ENCODE measurements around the gene IWS1. TPM values are rescaled to one million over a fixed set of nuclear protein-coding genes. Genes with fewer than 3 reads are reported as not detected.

Gene IWS1
- total RNA-seq, 1 donor from 2014 or later, result 43.5 TPM

DNA sequence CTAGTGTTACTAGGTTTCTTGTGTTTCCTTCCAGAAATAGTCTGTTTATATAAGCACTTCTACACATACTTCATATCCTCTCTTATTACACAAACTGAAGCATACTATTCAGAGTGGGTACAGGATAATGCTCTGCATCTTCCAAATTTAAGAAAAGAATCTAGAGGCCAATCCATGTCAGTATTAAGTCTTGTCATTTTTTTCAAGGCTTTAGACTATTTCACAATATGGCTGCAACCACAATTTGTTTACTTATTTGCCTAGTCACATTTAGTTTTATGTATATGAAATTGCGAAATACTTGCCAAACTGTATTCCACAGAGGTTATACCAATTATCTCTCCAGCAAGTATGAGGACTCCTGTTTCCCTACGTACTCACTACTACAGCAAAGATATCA lies 27.9 kb downstream of the IWS1 start:
- no peak for DNase-seq (ENCODE audit: low spot score)

DNA sequence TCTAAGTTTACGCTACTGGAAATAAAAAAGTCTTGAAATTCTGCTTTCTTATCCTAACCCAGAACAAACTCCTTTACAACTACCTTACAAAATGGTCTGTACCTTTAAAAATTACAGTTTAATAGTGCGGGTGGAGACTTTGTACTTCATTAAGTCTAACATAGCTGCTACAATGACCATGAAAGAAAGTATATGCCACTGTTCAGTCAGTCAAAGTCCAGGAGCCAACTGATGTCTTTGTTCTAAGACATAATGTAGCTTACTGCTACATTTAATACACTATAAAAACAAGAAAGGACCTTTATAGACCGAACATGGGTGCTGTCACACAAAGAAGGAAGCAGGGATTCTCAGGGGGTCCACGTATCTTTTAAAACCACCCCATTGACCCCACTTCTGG lies 36.0 kb downstream of the IWS1 start:
- DNase-seq (ENCODE audit: low spot score), result no peak

GRCh38 chr2:127486247-127487058 lies 39.8 kb downstream of the IWS1 start:
- DNase-seq (ENCODE audit: low spot score), result no peak

DNA sequence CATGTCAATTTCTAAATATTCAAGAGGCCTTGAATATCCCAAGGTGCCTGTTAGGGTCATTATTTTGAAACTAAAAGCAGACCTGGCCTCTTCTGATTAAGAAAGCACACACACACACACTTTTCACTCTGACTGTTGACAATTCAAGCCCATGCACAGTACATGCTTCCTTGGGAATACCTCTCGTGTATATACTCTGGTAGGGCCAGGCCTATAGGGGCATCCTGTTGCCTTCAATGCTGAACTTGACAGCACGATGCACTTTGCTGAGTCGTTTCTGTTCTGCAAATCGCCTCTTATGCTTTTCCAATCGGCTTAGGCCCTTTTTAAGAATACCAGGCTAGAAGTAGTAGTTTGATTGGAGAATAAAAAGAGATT lies 40.6 kb downstream of the IWS1 start:
- no peak for DNase-seq (ENCODE audit: low spot score)

GRCh38 chr2:127485051-127485693 lies 41.1 kb downstream of the IWS1 start:
- no peak for DNase-seq (ENCODE audit: low spot score)

DNA sequence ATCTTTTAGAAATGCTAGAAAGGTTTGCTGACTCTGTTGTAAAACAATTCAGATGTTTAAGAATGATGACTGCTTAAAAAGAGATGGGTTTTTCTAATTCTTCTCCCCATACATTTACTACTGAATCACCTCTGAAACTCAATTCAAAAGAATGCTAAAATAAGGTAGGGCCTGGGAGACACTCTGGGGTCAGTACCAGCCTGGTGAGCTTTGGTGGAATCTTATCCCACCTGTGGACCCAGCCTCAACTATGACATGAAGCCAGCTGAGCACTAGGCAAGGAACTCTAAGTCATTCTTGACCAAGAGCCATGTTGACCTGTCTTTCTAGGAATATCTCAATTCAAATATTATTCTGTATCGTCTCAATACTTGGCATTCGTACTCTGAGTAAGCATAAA lies 44.3 kb downstream of the IWS1 start:
- no peak for DNase-seq (ENCODE audit: low spot score)

GRCh38 chr2:127479866-127480743 lies 46.2 kb downstream of the IWS1 start:
- DNase-seq (ENCODE audit: low spot score), result no peak

DNA sequence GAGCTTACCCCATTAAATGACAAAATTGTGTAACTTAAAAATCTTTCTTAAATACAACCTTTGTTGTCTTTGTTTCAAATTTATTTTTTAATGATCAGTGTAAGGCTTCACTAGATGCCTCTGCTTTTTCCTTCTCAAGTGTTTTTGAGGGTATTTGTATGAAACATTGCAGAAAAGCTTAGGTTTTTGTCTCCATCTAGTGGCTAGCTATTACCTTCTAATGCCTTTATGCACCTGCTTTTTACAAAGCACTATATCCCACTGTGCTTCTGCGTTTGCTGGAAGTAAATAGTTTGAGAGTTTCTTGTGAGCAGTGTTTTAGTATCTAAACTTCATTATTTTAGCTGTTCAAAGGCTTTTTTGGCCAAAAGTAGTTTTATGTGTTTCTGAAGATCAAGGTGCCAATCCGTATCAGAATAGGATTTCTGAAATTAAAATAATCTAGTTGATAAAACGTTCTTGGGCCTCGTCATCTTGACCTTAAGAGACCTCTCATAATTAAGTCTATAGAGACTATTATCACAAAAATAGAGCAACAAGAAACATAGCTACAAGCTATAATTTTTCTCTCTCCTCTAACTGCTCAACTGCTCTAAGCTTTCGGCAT lies 47.0 kb downstream of the IWS1 start:
- no peak for DNase-seq (ENCODE audit: low spot score)

DNA sequence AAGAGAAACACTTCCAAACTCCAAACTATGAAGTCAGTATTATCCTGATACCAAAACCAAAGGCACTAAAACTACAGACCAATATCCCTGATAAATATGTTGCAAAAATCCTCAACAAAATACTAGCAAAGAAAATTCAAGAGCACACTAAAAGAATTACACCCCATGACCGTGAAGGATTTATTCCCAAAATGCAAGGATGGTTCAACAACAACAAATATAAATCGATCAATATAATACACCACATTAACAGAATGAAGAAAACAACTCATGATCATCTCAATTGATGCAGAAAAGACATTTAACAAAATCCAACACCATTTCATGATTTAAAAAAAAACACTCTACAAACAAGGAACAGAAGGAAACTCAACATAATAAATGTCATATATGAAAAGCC lies 50.5 kb downstream of the IWS1 start:
- DNase-seq (ENCODE audit: low spot score), result no peak

DNA sequence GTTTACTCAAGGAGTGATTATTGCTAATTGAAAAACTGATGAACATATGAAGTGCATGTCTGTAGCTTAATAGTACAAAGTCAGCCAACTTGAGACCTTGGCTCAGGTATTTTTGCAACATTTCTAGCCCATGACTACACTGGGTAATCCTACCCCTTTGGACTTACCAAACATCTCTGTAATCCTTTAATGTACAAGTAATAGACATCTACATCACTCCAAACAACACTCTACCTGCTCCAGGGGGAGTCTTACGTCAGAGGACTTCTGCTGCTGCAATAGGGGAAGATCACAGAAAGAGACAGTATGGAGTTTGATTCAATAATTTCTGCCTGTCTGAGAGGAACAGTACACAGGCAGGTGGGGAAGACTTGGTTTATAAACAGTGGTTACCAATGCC lies 54.0 kb downstream of the IWS1 start:
- no peak for DNase-seq (ENCODE audit: low spot score)

DNA sequence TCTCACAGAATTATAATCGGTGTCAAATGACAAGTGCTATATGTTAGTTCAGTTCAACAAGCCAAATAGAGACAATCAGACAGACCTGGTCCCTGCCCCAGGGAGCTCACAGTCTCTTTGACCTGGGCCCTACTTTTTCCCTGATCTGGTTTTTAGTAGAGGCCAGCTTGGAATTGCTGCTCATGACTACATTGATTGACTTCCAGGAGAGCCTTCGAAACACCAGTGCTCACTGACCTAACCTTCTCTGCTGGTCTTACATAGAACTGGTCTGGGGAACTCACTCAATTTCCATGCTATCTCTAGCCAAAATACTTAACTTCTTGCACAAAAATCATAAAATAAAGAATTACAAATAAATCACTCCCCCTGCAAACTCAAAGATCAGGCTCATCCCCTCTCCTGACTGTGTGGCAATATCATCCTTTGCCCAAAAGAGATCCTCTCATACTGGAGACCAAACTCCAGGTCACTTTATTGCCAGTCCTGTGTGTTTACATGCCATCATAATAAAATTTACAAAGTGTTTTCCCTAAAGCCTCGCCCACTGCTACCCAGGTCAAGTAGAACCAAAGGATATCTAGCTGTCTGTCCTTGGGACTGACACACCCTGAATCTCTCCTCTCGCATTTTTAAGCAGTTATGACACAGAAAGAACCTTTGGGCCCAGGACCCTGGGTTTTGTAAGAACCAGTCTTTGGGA lies 54.9 kb downstream of the IWS1 start:
- no peak for DNase-seq (ENCODE audit: low spot score)

GRCh38 chr2:127469974-127470373 lies 56.3 kb downstream of the IWS1 start:
- DNase-seq (ENCODE audit: low spot score), result no peak

- no peak for DNase-seq (ENCODE audit: low spot score)
Measured at GRCh38 chr2:127469051-127469450, 57.2 kb downstream of the IWS1 start.

GRCh38 chr2:127465258-127465657 lies 61.0 kb downstream of the IWS1 start:
- no peak for DNase-seq (ENCODE audit: low spot score)

- no peak for DNase-seq (ENCODE audit: low spot score)
Measured at GRCh38 chr2:127464470-127465257, 61.6 kb downstream of the IWS1 start.

- no peak for DNase-seq (ENCODE audit: low spot score)
Measured at GRCh38 chr2:127463155-127463991, 62.9 kb downstream of the IWS1 start.

- no peak for DNase-seq (ENCODE audit: low spot score)
Measured at GRCh38 chr2:127462461-127462860, 63.8 kb downstream of the IWS1 start.

DNA sequence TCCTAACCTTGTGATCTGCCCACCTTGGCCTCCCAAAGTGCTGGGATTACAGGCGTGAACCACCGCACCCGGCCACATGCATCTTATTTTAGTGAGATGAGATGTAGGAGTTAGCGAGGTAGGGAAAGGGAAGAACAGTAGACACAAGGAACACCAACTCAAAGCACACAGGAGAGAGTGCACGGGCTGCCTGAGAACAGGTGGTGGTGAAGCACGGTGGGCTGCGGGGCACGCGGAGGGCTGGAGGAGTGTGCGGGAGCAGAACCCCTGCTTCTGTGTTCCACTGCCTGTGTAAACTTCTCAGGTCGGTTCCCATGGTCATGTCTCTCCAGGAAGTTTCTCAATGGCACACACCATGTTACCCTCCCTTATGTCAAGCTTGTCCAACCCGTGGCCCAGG lies 69.3 kb downstream of the IWS1 start:
- DNase-seq (ENCODE audit: low spot score), result no peak

GRCh38 chr2:127455566-127456493 lies 70.5 kb downstream of the IWS1 start:
- DNase-seq (ENCODE audit: low spot score), result no peak
